ENCODE data around the gene GMDS.

DNA sequence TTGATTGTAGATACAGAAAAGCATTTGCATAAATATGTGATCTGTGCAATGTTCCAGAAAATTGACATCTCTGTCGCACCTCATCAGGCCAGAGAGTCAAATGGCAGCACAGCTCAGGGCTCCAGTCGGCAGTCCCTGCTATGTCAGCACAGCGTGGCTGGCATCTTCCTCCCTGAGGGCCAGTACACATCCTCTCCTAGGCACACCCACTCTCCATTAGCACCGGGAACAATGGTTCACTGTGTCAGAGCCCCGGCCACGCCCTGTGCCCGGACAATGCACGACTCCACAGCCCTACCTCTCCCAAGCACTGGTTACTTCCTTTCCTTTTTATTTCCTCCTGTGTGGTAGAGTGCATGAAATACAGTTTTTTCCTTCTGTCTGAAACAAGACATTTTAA is 520.8 kb downstream of the GMDS start:
- TF ChIP-seq, protein P1, sequence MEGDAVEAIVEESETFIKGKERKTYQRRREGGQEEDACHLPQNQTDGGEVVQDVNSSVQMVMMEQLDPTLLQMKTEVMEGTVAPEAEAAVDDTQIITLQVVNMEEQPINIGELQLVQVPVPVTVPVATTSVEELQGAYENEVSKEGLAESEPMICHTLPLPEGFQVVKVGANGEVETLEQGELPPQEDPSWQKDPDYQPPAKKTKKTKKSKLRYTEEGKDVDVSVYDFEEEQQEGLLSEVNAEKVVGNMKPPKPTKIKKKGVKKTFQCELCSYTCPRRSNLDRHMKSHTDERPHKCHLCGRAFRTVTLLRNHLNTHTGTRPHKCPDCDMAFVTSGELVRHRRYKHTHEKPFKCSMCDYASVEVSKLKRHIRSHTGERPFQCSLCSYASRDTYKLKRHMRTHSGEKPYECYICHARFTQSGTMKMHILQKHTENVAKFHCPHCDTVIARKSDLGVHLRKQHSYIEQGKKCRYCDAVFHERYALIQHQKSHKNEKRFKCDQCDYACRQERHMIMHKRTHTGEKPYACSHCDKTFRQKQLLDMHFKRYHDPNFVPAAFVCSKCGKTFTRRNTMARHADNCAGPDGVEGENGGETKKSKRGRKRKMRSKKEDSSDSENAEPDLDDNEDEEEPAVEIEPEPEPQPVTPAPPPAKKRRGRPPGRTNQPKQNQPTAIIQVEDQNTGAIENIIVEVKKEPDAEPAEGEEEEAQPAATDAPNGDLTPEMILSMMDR (IDR thresholded peaks at IDR 0.05; ENCODE audit: low read depth, low read length): no peak
- TF ChIP-seq EZH2phosphoT487 (IDR thresholded peaks at IDR 0.05; ENCODE audit: low read depth): no peak

All from OCI-LY3 (cell line).